Fibroblast of lung (primary cell): ENCODE data around the gene EPYC.
"Not testable (repeated sequence)": the region's sequence is repeated elsewhere in the genome, so short reads cannot be mapped to it uniquely, and the experiment has no call there.

Experiments
- EZH2 ChIP-seq: IDR thresholded peaks from 2 replicates; pipeline ENCODE4 v1.5.1; 2012; ENCODE audit warnings: low read length, control low read depth, mild to moderate bottlenecking; ENCODE audit errors: missing control alignments
- TF ChIP-seq, protein P1 (sequence below), 2 donors: IDR thresholded peaks in 1 of 2; conservative IDR thresholded peaks in 1 of 2; 1 replicate in 1 of 2; 2 replicates in 1 of 2; pipeline ENCODE4 v1.5.1; 2011 to 2012; ENCODE audit warnings: low read length in 2 of 2, control low read depth in 1 of 2, inconsistent platforms in 1 of 2, low read depth in 1 of 2, mild to moderate bottlenecking in 1 of 2

DNA sequence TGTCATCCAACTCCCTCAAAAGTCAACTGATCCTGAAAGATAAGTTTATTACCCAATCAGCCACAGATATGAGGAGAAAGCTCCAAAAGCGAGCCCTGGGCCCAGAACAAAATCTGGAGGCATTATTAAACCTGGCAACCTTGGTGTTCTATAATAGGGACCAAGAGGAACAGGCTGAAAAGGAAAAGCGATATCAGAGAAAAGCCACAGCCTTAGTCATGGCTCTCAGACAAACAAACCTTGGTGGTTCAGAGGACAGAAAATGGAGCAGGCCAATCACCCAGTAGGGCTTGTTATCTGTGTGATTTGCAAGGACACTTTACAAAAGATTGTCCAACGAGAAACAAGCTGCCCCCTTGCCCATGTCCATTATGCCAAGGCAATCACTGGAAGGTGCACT lies 19.4 kb downstream of the EPYC start:
- TF ChIP-seq, protein P1, sequence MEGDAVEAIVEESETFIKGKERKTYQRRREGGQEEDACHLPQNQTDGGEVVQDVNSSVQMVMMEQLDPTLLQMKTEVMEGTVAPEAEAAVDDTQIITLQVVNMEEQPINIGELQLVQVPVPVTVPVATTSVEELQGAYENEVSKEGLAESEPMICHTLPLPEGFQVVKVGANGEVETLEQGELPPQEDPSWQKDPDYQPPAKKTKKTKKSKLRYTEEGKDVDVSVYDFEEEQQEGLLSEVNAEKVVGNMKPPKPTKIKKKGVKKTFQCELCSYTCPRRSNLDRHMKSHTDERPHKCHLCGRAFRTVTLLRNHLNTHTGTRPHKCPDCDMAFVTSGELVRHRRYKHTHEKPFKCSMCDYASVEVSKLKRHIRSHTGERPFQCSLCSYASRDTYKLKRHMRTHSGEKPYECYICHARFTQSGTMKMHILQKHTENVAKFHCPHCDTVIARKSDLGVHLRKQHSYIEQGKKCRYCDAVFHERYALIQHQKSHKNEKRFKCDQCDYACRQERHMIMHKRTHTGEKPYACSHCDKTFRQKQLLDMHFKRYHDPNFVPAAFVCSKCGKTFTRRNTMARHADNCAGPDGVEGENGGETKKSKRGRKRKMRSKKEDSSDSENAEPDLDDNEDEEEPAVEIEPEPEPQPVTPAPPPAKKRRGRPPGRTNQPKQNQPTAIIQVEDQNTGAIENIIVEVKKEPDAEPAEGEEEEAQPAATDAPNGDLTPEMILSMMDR (conservative IDR thresholded peaks at IDR 0.05 in 1 of 2, IDR thresholded peaks at IDR 0.05 in 1 of 2; ENCODE audit: low read depth in 1 of 2, low read length in 2 of 2): not testable (repeated sequence)
- TF ChIP-seq EZH2: not testable (repeated sequence)
